Measurements from ENCODE around the gene DAGLB.
"Not testable (repeated sequence)": the region's sequence is repeated elsewhere in the genome, so short reads cannot be mapped to it uniquely, and the experiment has no call there.

The DAGLB gene, protein sequence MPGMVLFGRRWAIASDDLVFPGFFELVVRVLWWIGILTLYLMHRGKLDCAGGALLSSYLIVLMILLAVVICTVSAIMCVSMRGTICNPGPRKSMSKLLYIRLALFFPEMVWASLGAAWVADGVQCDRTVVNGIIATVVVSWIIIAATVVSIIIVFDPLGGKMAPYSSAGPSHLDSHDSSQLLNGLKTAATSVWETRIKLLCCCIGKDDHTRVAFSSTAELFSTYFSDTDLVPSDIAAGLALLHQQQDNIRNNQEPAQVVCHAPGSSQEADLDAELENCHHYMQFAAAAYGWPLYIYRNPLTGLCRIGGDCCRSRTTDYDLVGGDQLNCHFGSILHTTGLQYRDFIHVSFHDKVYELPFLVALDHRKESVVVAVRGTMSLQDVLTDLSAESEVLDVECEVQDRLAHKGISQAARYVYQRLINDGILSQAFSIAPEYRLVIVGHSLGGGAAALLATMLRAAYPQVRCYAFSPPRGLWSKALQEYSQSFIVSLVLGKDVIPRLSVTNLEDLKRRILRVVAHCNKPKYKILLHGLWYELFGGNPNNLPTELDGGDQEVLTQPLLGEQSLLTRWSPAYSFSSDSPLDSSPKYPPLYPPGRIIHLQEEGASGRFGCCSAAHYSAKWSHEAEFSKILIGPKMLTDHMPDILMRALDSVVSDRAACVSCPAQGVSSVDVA

GRCh38 chr7:6447581-6448199 lies at the start of gene DAGLB:
Gene DAGLB (minus strand): TSS chr7:6447954. CDS start chr7:6447842, 112 bp downstream.
- DNase-seq (ENCODE audit: low read depth) = peak; percentile 93

DNA sequence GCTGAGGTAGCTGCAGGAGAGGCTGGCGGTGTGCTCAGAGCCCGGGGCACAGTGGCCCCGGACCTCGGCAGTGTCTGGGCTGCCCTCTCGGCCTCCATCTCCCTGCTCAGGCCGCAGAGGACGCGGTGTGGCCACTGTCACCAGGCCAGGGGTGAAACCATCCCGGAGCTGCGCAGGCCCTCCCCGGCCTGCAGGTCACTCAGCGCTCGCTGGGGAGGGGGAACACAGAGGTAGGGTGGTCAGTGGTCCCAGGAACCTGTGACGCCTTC lies 49.8 kb upstream of the DAGLB start:
- no peak for DNase-seq (ENCODE audit: low read depth)

- DNase-seq (ENCODE audit: low read depth) = no peak
Measured at GRCh38 chr7:6496842-6497636, 49.3 kb upstream of the DAGLB start.

- no peak for DNase-seq (ENCODE audit: low read depth)
Measured at GRCh38 chr7:6495597-6496262, 48.0 kb upstream of the DAGLB start.

DNA sequence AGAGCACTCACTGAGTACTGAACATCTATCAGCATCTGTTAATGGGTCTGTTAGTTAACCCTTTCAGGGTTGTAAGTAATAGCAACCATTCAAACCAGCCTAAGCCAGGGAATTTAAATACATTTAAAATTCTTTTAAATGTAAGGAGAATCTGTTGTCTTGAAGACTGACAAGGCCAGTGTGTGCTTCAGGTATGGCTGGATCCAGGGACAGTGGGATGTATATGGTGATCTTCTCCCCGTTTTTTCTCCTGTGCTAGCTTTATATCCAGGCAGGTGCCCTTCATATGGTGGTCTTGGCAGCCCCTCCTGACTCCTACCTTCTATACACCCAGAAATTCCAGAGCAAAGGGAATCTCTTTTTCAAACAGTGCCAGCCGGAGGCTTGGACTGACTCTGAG lies 46.6 kb upstream of the DAGLB start:
- DNase-seq (ENCODE audit: low read depth) = no peak

GRCh38 chr7:6491194-6491593 lies 43.4 kb upstream of the DAGLB start:
- DNase-seq (ENCODE audit: low read depth) = no peak

DNA sequence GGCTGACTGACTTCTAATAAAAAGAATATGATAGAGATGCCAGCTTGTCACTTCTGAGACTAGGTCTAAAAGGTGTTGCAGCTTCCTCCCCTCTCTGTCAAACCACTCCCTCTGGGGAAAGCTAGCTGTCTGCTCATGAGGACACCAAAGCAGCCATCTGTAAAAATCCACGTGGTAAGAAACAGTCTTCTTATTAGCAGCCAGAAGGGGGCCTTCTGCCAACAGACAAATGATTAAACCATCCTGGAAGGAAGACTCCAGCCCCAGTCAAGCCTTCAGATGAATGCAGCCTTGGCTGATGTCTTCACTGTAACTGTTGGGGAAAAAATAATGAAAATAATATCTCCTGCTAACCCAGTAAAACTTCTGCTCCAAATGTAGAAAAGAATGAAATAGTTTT lies 41.9 kb upstream of the DAGLB start:
- no peak for DNase-seq (ENCODE audit: low read depth)

GRCh38 chr7:6487184-6487545 lies 39.4 kb upstream of the DAGLB start:
- no peak for DNase-seq (ENCODE audit: low read depth)

- DNase-seq (ENCODE audit: low read depth) = no peak
Measured at GRCh38 chr7:6486438-6487183, 38.9 kb upstream of the DAGLB start.

DNA sequence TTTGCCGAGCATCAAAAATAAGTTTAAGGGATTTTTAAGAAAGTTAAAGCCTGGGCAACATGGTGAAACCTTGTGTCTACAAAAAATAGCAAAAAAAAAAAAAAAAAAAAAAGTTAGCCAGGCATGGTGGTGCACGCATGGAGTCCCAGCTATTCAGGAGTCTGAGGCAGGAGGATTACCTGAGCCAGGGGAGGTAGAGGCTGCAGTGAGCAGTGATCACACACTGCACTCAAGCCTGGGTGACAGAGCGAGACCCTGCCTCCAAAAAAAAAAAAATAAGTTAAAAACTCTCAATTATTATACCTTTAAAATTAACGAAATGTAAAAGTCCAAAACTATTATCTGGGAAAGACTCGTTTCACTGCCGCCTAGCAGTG lies 35.0 kb upstream of the DAGLB start:
- DNase-seq (ENCODE audit: low read depth) = no peak

- DNase-seq (ENCODE audit: low read depth) = no peak
Measured at GRCh38 chr7:6482307-6482706, 34.6 kb upstream of the DAGLB start.

GRCh38 chr7:6481445-6481844 lies 33.7 kb upstream of the DAGLB start:
- no peak for DNase-seq (ENCODE audit: low read depth)

GRCh38 chr7:6480323-6480660 lies 32.5 kb upstream of the DAGLB start:
- DNase-seq (ENCODE audit: low read depth) = no peak

- no peak for DNase-seq (ENCODE audit: low read depth)
Measured at GRCh38 chr7:6479067-6479466, 31.3 kb upstream of the DAGLB start.

- DNase-seq (ENCODE audit: low read depth) = no peak
Measured at GRCh38 chr7:6478186-6478585, 30.4 kb upstream of the DAGLB start.

GRCh38 chr7:6477318-6477660 lies 29.5 kb upstream of the DAGLB start:
- no peak for DNase-seq (ENCODE audit: low read depth)

GRCh38 chr7:6476596-6477317 lies 29.0 kb upstream of the DAGLB start:
- DNase-seq (ENCODE audit: low read depth) = no peak

DNA sequence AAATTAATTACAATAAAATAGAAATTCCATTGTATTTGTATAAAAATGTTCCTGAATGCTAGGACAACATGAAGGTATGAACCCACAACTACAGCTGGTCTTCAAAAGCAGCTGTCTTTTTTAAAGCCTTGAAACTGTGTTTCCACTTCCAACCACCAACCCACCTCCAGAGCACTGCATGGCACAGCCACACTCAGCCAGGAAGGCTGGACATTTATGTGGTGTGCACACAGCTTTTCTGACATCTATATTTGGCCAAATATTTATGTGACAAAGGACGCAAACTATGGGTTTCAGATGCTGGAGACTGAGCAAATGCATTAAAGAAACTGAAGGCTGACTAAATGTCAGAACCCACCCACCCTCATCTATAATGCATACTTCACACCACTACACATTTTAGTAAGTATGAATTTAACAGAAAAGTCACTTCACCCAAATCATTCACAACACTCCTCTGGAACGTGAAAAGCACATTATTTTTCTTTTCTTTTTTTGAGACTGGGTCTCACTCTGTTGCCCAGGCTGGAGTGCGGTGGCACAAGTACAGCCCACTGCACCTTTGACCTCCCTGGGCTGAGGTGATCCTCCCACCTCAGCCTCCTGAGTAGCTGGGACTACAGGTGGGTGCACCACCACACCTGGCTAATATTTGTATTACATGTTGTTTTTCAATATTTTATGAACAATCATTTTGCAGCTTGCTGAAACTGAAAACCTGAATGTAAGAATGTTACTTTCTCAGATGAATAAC lies 27.9 kb upstream of the DAGLB start:
- DNase-seq (ENCODE audit: low read depth) = no peak

- DNase-seq (ENCODE audit: low read depth) = no peak
Measured at GRCh38 chr7:6465862-6466261, 18.1 kb upstream of the DAGLB start.

- not testable (repeated sequence) for DNase-seq (ENCODE audit: low read depth)
Measured at GRCh38 chr7:6463609-6464008, 15.9 kb upstream of the DAGLB start.

Data from activated gamma-delta T cell treated with anti-CD3 and anti-CD28 coated beads, Interleukin-2, amount 50 U/mL, for 16 hours (primary cell).